Activated B cell treated with CpG ODN at 0.5 μM for 24 hours (primary cell): ENCODE measurements around the gene FANK1. TPM values are rescaled to one million over a fixed set of nuclear protein-coding genes. Genes with fewer than 3 reads are reported as not detected.

Experiments used
- ATAC-seq: fragments of 200-7000 bp; cut with Tn5 transposase; one replicate; pipeline ENCODE4 v1.10.0; 2021; ENCODE audit warnings: low read depth, mild to moderate bottlenecking, moderate library complexity
- CTCF ChIA-PET: fragments of 350-600 bp; sonication (Branson Sonifier 250); formaldehyde crosslinking; loops from one replicate; lab custom pipeline; 2021; ENCODE audit warnings: antibody characterized with exemption; lab: Charles Lee
- POLR2A ChIA-PET: fragments of 350-600 bp; sonication (Branson Sonifier 250); formaldehyde crosslinking; loops from one replicate; lab custom pipeline; 2021; ENCODE audit warnings: antibody characterized with exemption; lab: Charles Lee
- DNase-seq: peaks from one replicate; pipeline ENCODE4 v3.0.0; 2022
- H3K27ac Mint-ChIP-seq: one replicate; pipeline ENCODE4 v1.8.0; 2020; ENCODE audit warnings: mixed read lengths
- H3K27me3 Mint-ChIP-seq: one replicate; pipeline ENCODE4 v1.8.0; 2021; ENCODE audit warnings: mixed read lengths
- H3K36me3 Mint-ChIP-seq: one replicate; pipeline ENCODE4 v1.8.0; 2021; ENCODE audit warnings: low read depth, mixed read lengths
- H3K4me1 Mint-ChIP-seq: one replicate; pipeline ENCODE4 v1.8.0; 2021; ENCODE audit warnings: mixed read lengths
- H3K4me3 Mint-ChIP-seq: one replicate; pipeline ENCODE4 v1.8.0; 2020; ENCODE audit warnings: mild to moderate bottlenecking, mixed read lengths
- H3K9me3 Mint-ChIP-seq: one replicate; pipeline ENCODE4 v1.8.0; 2020; ENCODE audit warnings: mixed read lengths
- CTCF ChIP-seq: fragments of 200-600 bp; IDR thresholded peaks from one replicate; pipeline ENCODE4 v1.8.0; 2022; ENCODE audit warnings: antibody characterized with exemption, mild to moderate bottlenecking
- intact Hi-C: fragments of 100-400 bp; cut with micrococcal nuclease; formaldehyde crosslinking; loops from one replicate; pipeline ENCODE4 v1.15.1; 2024
- total RNA-seq: library from RNA; stranded (reverse); gene quantifications from 2 replicates; pipeline ENCODE4 v1.2.3, GENCODE V29; 2022

Gene FANK1
- total RNA-seq, 1 donor from 2014 or later: 0.42 TPM

DNA sequence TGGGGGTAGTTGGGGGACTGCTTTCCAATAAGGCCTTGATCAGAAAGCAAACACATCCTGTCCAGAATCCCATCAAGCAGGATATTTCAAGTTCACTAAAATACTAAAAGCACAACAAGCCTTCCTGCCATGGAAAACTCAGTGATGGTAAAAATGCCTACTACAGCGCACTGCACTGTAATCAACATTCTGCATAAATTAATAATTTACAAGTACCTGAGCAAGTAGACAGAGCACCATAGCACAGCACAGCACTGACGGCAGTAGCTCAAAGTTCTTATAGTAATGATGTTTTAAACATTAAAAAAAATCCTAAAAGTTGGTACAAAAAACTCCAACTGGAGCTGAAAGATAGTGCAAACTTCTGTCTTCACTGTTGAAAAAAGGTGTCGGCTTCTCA lies 120.5 kb downstream of the FANK1 start:
- no peaks in the 10 kb centered on the region for H3K27me3 Mint-ChIP-seq
- ChIA-PET POLR2A (no interaction called here), CTCF (no interaction called here)
- TF ChIP-seq CTCF: no peak
- no peaks in the 10 kb centered on the region for H3K9me3 Mint-ChIP-seq
- no peak for ATAC-seq
- H3K27ac Mint-ChIP-seq: peak overlapping the region; percentile 6
- intact Hi-C loops: no loop called here
- H3K36me3 Mint-ChIP-seq: no peaks in the 10 kb centered on the region
- no peak for DNase-seq
- H3K4me1 Mint-ChIP-seq: peaks cover 3% of the 10 kb centered on the region
- no peak overlapping the region for H3K4me3 Mint-ChIP-seq

GRCh38 chr10:126017961-126018560 lies 121.7 kb downstream of the FANK1 start:
- Mint-ChIP-seq H3K27me3 (no peaks in the 10 kb centered on the region), H3K9me3 (no peaks in the 10 kb centered on the region), H3K27ac (no peak overlapping the region), H3K4me1 (no peaks in the 10 kb centered on the region), H3K36me3 (no peaks in the 10 kb centered on the region), H3K4me3 (no peak overlapping the region)
- DNase-seq (no peak), ATAC-seq (no peak)
- no peak for TF ChIP-seq CTCF
- intact Hi-C loops: no loop called here
- ChIA-PET POLR2A (interaction anchor here (0.7 kb wide), 1 partner anchor 24 kb away, joined by 4 read pairs; no protein-coding TSS in a partner anchor), CTCF (no interaction called here)

DNA sequence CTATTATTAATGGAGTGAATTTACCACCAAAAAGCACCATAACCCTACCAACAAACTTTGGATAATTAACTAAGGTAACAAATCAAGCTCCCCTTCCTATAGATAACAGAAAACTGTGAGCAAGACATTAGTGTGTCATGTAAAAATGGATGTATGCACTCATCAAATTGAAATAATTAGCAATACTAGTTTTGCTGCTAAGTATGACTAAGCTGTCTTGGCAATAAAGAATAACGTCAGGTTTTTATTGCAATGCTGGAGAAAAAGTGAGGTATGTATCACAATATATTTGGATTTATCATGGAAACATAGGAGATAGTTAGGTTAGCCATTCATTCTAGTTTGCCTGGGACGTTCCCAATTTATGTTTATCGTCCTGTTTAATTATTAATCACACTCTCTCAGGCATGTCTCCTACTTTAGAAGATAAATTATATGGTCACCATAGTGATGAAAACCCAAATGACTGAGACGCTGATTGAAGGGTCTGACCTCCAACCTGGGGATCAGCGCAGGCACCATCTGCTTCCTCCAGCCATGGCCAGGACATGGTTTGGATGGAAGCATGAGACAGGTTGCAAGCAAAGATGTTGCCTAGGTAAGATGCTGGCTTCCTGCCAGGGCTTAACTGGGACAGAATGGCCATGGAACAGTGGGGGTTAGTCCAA lies 125.6 kb downstream of the FANK1 start:
- H3K4me3 Mint-ChIP-seq: no peak overlapping the region
- TF ChIP-seq CTCF: no peak
- DNase-seq: no peak
- intact Hi-C loops: no loop called here
- no peaks in the 10 kb centered on the region for H3K27me3 Mint-ChIP-seq
- H3K9me3 Mint-ChIP-seq: peaks cover 4% of the 10 kb centered on the region
- H3K4me1 Mint-ChIP-seq: no peaks in the 10 kb centered on the region
- H3K27ac Mint-ChIP-seq: no peak overlapping the region
- no peak for ATAC-seq
- CTCF ChIA-PET: no interaction called here
- H3K36me3 Mint-ChIP-seq: no peaks in the 10 kb centered on the region
- POLR2A ChIA-PET: no interaction called here

DNA sequence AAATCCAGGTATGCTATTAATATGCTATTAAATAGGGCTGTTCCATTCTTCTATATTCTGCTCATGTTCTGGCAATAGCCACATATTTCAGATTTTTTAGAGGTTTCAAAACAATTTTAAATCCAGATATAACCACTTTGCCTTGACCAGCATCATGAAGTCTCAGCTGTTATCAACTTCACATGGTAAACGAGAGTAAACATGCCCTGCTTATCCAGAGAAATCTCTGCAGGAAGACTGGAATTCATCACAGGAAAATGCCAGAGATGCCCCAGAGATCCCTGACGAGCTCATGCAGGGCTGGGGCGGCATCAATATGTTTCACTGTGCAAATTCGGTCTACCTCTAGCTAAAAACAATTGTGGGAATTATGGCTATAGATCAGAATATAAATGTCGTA lies 126.5 kb downstream of the FANK1 start:
- Mint-ChIP-seq H3K4me1 (peaks cover 5% of the 10 kb centered on the region), H3K36me3 (no peaks in the 10 kb centered on the region), H3K4me3 (no peak overlapping the region), H3K27ac (no peak overlapping the region), H3K9me3 (peaks cover 4% of the 10 kb centered on the region), H3K27me3 (no peaks in the 10 kb centered on the region)
- no peak for TF ChIP-seq CTCF
- no peak for DNase-seq
- ATAC-seq: no peak
- intact Hi-C loops: no loop called here
- ChIA-PET CTCF (no interaction called here), POLR2A (no interaction called here)

GRCh38 chr10:126027692-126028091 lies 131.3 kb downstream of the FANK1 start:
- ATAC-seq: no peak
- DNase-seq: no peak
- no peak for TF ChIP-seq CTCF
- CTCF ChIA-PET: interaction anchor here (1.2 to 1.6 kb wide), 2 partner anchors 9 to 45 kb away, joined by 4 read pairs; no protein-coding TSS in a partner anchor
- POLR2A ChIA-PET: interaction anchor here (1.7 kb wide), 1 partner anchor 14 kb away, joined by 4 read pairs; no protein-coding TSS in a partner anchor
- no peak overlapping the region for H3K4me3 Mint-ChIP-seq
- H3K9me3 Mint-ChIP-seq: peaks cover 10% of the 10 kb centered on the region
- intact Hi-C loops: loop anchor here (2.0 kb wide), 1 partner anchor 13 kb away; no protein-coding TSS in a partner anchor
- H3K36me3 Mint-ChIP-seq: no peaks in the 10 kb centered on the region
- peaks cover 5% of the 10 kb centered on the region for H3K4me1 Mint-ChIP-seq
- H3K27ac Mint-ChIP-seq: no peak overlapping the region
- H3K27me3 Mint-ChIP-seq: no peaks in the 10 kb centered on the region
